Parathyroid adenoma (tissue), 2 donors: ENCODE data around the gene C1QTNF6.

Experiments used
- H2AFZ ChIP-seq: fragments of 300-600 bp; sonication (generic); one replicate; pipeline ENCODE4 v1.7.0; 2017; ENCODE audit warnings: antibody characterized with exemption, mild to moderate bottlenecking
- H3K27ac ChIP-seq: fragments of 300-600 bp; sonication (generic); one replicate; pipeline ENCODE4 v1.7.0; 2017
- H3K27me3 ChIP-seq: fragments of 300-600 bp; sonication (generic); one replicate; pipeline ENCODE4 v1.7.0; 2017; ENCODE audit warnings: low read length; ENCODE audit not compliant: control insufficient read depth, insufficient read depth
- H3K36me3 ChIP-seq: fragments of 300-600 bp; sonication (generic); one replicate; pipeline ENCODE4 v1.7.0; 2017; ENCODE audit warnings: low read length; ENCODE audit not compliant: control insufficient read depth, insufficient read depth
- H3K4me1 ChIP-seq: fragments of 300-600 bp; sonication (generic); one replicate; pipeline ENCODE4 v1.7.0; 2017; ENCODE audit warnings: control low read depth
- H3K4me2 ChIP-seq: fragments of 300-600 bp; sonication (generic); one replicate; pipeline ENCODE4 v1.7.0; 2017; ENCODE audit warnings: low read length
- H3K4me3 ChIP-seq: fragments of 300-600 bp; sonication (generic); one replicate; pipeline ENCODE4 v1.7.0; 2017; ENCODE audit warnings: low read depth, low read length
- H3K79me2 ChIP-seq: fragments of 300-600 bp; sonication (generic); one replicate; pipeline ENCODE4 v1.7.0; 2017; ENCODE audit warnings: control low read depth
- H3K9ac ChIP-seq: fragments of 300-600 bp; sonication (generic); one replicate; pipeline ENCODE4 v1.7.0; 2017; ENCODE audit warnings: mild to moderate bottlenecking
- H3K9me3 ChIP-seq: fragments of 300-600 bp; sonication (generic); one replicate; pipeline ENCODE4 v1.7.0; 2017; ENCODE audit warnings: low read length; ENCODE audit not compliant: control insufficient read depth
- CTCF ChIP-seq: fragments of 300-600 bp; sonication (generic); IDR thresholded peaks from one replicate; pipeline ENCODE4 v1.7.0; 2017; ENCODE audit warnings: antibody characterized with exemption, mild to moderate bottlenecking
- donor health status: primary hyperparathyroidism.

The C1QTNF6 gene

GRCh38 chr22:37213218-37213855 lies 25.3 kb upstream of the C1QTNF6 start:
- H3K9me3 ChIP-seq: no peaks in the 10 kb centered on the region
- H3K9ac ChIP-seq: no peak overlapping the region
- H3K36me3 ChIP-seq: no peaks in the 10 kb centered on the region
- no peak overlapping the region for H3K27ac ChIP-seq
- no peaks in the 10 kb centered on the region for H3K79me2 ChIP-seq
- no peak for TF ChIP-seq CTCF
- no peak overlapping the region for H3K4me2 ChIP-seq
- H3K4me3 ChIP-seq: no peak overlapping the region
- no peaks in the 10 kb centered on the region for H3K4me1 ChIP-seq
- no peak overlapping the region for H2AFZ ChIP-seq
- no peaks in the 10 kb centered on the region for H3K27me3 ChIP-seq

- Histone ChIP-seq H2AFZ (no peak within 1 kb of the TSS), H3K27me3 (no peaks in the 10 kb centered on the region), H3K9me3 (no peaks in the 10 kb centered on the region), H3K9ac (no peak within 1 kb of the TSS), H3K36me3 (no peaks in the 10 kb centered on the region), H3K4me2 (no peak within 1 kb of the TSS), H3K79me2 (no peaks in the 10 kb centered on the region), H3K27ac (no peak within 1 kb of the TSS), H3K4me3 (no peak within 1 kb of the TSS), H3K4me1 (no peaks in the 10 kb centered on the region)
- TF ChIP-seq CTCF: no peak
Measured at GRCh38 chr22:37212174-37212906, 24.3 kb upstream of the C1QTNF6 start, which contains the start of gene SSTR3. SSTR3 (minus strand) TSS chr22:37212477; CDS start chr22:37207803, 4,674 bp downstream.

- H3K36me3 ChIP-seq: no peaks in the 10 kb centered on the region
- H3K79me2 ChIP-seq: no peaks in the 10 kb centered on the region
- no peaks in the 10 kb centered on the region for H3K27me3 ChIP-seq
- TF ChIP-seq CTCF: no peak
- H3K9me3 ChIP-seq: no peaks in the 10 kb centered on the region
- no peak overlapping the region for H3K4me3 ChIP-seq
- H3K27ac ChIP-seq: no peak overlapping the region
- H3K9ac ChIP-seq: no peak overlapping the region
- H3K4me2 ChIP-seq: no peak overlapping the region
- no peaks in the 10 kb centered on the region for H3K4me1 ChIP-seq
- H2AFZ ChIP-seq: no peak overlapping the region
Measured at GRCh38 chr22:37211866-37212173, 23.8 kb upstream of the C1QTNF6 start.

GRCh38 chr22:37211075-37211865 lies 23.2 kb upstream of the C1QTNF6 start:
- Histone ChIP-seq H3K27ac (no peak overlapping the region), H3K36me3 (no peaks in the 10 kb centered on the region), H3K79me2 (no peaks in the 10 kb centered on the region), H3K9me3 (no peaks in the 10 kb centered on the region), H3K27me3 (no peaks in the 10 kb centered on the region), H2AFZ (no peak overlapping the region), H3K4me1 (no peaks in the 10 kb centered on the region), H3K4me2 (no peak overlapping the region), H3K9ac (no peak overlapping the region), H3K4me3 (no peak overlapping the region)
- no peak for TF ChIP-seq CTCF
